ENCODE results near the gene VSTM4.

DNA sequence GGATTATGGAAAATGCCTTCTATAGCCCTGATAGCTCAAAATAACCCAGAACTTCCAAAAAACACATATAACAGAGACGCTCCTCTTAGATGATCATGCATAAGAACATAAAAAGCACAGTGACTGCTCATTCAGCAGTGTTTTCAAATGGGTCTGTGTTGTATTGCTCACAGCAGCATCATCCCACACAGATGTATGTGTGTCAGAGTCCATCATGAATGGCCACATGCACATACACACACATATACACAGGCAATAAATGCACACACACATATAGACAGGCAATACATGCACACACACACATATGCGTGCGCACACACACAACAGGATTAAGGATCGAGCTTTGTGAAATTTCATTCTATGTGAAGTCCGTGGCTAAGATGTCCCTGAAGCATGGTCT is 46.7 kb upstream of the VSTM4 start:
- TF ChIP-seq, protein P1, sequence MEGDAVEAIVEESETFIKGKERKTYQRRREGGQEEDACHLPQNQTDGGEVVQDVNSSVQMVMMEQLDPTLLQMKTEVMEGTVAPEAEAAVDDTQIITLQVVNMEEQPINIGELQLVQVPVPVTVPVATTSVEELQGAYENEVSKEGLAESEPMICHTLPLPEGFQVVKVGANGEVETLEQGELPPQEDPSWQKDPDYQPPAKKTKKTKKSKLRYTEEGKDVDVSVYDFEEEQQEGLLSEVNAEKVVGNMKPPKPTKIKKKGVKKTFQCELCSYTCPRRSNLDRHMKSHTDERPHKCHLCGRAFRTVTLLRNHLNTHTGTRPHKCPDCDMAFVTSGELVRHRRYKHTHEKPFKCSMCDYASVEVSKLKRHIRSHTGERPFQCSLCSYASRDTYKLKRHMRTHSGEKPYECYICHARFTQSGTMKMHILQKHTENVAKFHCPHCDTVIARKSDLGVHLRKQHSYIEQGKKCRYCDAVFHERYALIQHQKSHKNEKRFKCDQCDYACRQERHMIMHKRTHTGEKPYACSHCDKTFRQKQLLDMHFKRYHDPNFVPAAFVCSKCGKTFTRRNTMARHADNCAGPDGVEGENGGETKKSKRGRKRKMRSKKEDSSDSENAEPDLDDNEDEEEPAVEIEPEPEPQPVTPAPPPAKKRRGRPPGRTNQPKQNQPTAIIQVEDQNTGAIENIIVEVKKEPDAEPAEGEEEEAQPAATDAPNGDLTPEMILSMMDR (IDR thresholded peaks at IDR 0.05 in 4 of 5, conservative IDR thresholded peaks at IDR 0.05 in 1 of 5) = no peak
- no peak for TF ChIP-seq POLR2A (IDR thresholded peaks at IDR 0.05)
